RWPE2 (cell line): ENCODE measurements around the gene SH3PXD2A.

Experiments
- ATAC-seq: fragments of 200-7000 bp; cut with Tn5 transposase; 3 replicates; pipeline ENCODE4 v1.9.1; 2021; ENCODE audit warnings: low read depth
- DNase-seq: peaks from one replicate; pipeline ENCODE4 v3.0.0-alpha.2; 2020; ENCODE audit warnings: low spot score
- H3K27ac ChIP-seq: fragments of 450-650 bp; 2 replicates; pipeline ENCODE4 v1.5.1; 2017; ENCODE audit warnings: mild to moderate bottlenecking; ENCODE audit not compliant: poor library complexity, severe bottlenecking
- H3K27me3 ChIP-seq: fragments of 250-450 bp; sonication (Bioruptor Pico); 2 replicates; pipeline ENCODE4 v1.5.1; 2021; ENCODE audit warnings: mild to moderate bottlenecking, moderate library complexity; ENCODE audit not compliant: insufficient read depth, poor library complexity, severe bottlenecking
- H3K36me3 ChIP-seq: fragments of 250-450 bp; sonication (Bioruptor Pico); 2 replicates; pipeline ENCODE4 v1.5.1; 2020; ENCODE audit warnings: low read depth, mild to moderate bottlenecking, moderate library complexity
- H3K4me1 ChIP-seq: fragments of 250-450 bp; sonication (Bioruptor Pico); 2 replicates; pipeline ENCODE4 v1.5.1; 2021; ENCODE audit warnings: mild to moderate bottlenecking, moderate library complexity; ENCODE audit not compliant: insufficient read depth, poor library complexity, severe bottlenecking
- H3K4me3 ChIP-seq: fragments of 250-450 bp; sonication (Bioruptor Pico); 2 replicates; pipeline ENCODE4 v1.5.1; 2021; ENCODE audit warnings: mild to moderate bottlenecking, moderate library complexity; ENCODE audit not compliant: severe bottlenecking
- H3K9me3 ChIP-seq: fragments of 250-450 bp; sonication (Bioruptor Pico); 2 replicates; pipeline ENCODE4 v1.5.1; 2021; ENCODE audit warnings: mild to moderate bottlenecking, moderate library complexity; ENCODE audit not compliant: severe bottlenecking
- TF ChIP-seq, protein P1 (sequence below): fragments of 450-650 bp; IDR thresholded peaks from one replicate; pipeline ENCODE4 v1.5.1; 2017; ENCODE audit warnings: mild to moderate bottlenecking, moderate library complexity; ENCODE audit not compliant: poor library complexity, severe bottlenecking

SH3PXD2A gene

DNA sequence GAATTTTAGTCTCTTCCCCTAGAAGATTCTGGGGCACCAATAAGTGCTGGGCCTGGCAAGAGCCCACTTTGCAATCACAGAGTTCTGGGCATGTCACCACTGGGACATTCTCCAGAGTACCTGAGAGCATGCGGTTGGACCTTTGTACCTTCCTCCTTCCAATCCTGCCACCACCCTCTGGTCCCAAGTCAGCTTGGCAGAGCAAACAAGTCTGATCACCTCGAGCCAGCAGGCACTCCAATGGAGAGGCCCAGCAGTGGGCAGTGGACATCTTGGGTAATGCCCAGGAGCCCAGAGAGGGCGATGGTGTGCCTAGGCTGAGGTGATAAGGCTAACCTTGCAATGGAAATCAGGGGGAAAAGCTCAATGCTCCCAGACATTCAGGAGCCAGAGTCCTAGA, 43.4 kb downstream of the SH3PXD2A start:
- Histone ChIP-seq H3K27ac (no peak overlapping the region), H3K9me3 (no peaks in the 10 kb centered on the region), H3K4me1 (no peaks in the 10 kb centered on the region), H3K36me3 (peaks cover 31% of the 10 kb centered on the region), H3K27me3 (no peaks in the 10 kb centered on the region), H3K4me3 (no peak overlapping the region)
- no peak for ATAC-seq
- DNase-seq = no peak
- TF ChIP-seq, protein P1, sequence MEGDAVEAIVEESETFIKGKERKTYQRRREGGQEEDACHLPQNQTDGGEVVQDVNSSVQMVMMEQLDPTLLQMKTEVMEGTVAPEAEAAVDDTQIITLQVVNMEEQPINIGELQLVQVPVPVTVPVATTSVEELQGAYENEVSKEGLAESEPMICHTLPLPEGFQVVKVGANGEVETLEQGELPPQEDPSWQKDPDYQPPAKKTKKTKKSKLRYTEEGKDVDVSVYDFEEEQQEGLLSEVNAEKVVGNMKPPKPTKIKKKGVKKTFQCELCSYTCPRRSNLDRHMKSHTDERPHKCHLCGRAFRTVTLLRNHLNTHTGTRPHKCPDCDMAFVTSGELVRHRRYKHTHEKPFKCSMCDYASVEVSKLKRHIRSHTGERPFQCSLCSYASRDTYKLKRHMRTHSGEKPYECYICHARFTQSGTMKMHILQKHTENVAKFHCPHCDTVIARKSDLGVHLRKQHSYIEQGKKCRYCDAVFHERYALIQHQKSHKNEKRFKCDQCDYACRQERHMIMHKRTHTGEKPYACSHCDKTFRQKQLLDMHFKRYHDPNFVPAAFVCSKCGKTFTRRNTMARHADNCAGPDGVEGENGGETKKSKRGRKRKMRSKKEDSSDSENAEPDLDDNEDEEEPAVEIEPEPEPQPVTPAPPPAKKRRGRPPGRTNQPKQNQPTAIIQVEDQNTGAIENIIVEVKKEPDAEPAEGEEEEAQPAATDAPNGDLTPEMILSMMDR = no peak

DNA sequence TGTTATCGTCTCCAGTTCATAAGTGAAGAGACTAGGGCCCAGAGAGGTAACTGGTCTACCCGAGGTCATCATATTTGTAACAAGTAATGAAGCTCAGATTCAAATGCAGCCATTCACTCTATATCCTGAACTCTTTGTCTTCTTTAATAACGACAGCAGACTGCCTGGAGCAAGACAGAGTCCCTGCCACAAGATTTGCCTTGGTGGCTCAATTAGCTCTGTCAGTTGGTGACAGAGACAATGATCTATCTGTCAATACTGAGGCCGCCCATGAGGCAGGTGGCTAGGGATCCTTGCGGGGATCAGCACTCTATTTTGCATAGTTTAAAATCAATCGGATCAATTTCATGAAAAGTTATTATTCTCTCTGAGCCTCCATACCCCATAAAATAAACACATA, 43.9 kb downstream of the SH3PXD2A start:
- H3K4me1 ChIP-seq = no peaks in the 10 kb centered on the region
- ATAC-seq = no peak
- H3K27ac ChIP-seq = no peak overlapping the region
- H3K36me3 ChIP-seq = peaks cover 28% of the 10 kb centered on the region
- H3K9me3 ChIP-seq = no peaks in the 10 kb centered on the region
- DNase-seq = no peak
- H3K4me3 ChIP-seq = no peak overlapping the region
- no peaks in the 10 kb centered on the region for H3K27me3 ChIP-seq
- TF ChIP-seq, protein P1 = no peak

DNA sequence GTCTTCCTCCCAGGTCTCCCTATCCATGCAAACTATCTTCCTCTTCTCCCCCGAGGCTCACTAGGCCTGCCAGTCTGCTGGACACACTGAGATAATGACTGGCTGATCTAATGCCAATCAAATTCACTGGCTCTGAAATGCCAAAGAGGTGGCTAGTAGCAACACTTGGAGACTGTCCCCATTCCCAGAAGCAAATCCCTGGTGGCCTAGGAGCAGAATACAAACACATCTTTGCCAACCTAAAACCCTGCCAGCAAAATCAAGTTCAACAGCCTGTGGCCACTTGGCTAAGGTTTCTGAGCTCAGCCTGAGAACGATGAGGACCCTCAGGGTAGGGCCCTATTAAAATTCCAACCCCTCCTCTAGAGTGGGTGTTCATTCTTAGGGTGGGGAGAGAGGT, 46.6 kb downstream of the SH3PXD2A start:
- TF ChIP-seq, protein P1 = no peak
- DNase-seq = no peak
- Histone ChIP-seq H3K4me3 (no peak overlapping the region), H3K9me3 (no peaks in the 10 kb centered on the region), H3K27me3 (no peaks in the 10 kb centered on the region), H3K27ac (no peak overlapping the region), H3K4me1 (peaks cover 6% of the 10 kb centered on the region), H3K36me3 (peaks cover 14% of the 10 kb centered on the region)
- no peak for ATAC-seq

DNA sequence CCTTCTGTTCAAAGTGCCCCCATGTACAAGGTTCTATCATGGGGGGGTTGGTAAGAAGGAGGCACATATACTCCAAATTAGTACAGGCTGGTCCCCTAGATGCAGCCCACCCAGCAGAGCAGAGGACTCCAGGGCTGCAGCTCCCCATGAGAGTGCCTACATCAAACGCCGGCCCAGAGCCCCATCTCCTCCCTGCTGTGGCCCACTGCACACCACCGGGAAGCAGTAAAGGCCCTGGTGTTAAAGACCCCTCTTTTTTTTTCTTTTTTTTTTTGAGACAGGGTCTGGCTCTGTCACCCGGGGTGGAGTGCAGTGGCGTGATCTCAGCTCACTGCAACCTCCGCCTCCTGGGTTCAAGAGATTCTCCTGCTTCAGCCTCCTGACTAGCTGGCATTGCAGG, 47.4 kb downstream of the SH3PXD2A start:
- DNase-seq (no peak), ATAC-seq (no peak)
- H3K9me3 ChIP-seq = no peaks in the 10 kb centered on the region

More for the DNA sequence above, 47.4 kb downstream of the SH3PXD2A start:
- Histone ChIP-seq H3K4me1 (peaks cover 13% of the 10 kb centered on the region), H3K27me3 (no peaks in the 10 kb centered on the region), H3K36me3 (peaks cover 11% of the 10 kb centered on the region), H3K27ac (no peak overlapping the region), H3K4me3 (no peak overlapping the region)
- TF ChIP-seq, protein P1 = no peak
